ENCODE results near the gene CC2D2A. TPM values are rescaled to one million over a fixed set of nuclear protein-coding genes. Genes with fewer than 3 reads are reported as not detected.

The CC2D2A gene
- total and polyA plus RNA-seq, 2 of the 13 experiments (the other 11 are each of a cell fraction or from before 2014, with no cell fraction given) = 4.2 to 7.2 TPM

DNA sequence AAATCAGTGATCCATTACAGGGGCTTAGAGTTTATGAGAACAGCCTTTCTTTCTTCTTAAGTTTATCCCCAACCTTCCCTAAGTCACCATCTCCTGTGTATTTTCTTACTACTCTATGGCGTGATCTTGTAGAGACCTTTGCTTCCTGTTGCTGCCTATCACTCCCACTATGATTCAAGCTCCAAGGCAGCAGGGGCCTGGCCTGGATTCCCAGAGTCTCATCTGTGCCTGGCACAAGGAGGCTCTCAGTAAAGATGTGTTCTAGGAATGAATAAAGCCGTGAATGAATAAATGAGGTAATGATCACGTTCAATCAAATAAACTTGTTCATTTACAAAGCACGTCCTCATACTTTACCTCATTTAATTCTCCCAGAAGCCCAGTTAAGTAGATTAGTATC, 45.4 kb downstream of the CC2D2A start:
- CTCF ChIA-PET (ENCODE audit: low intra/inter-chr PET ratio, low total read pairs) = no interaction called here
- Histone ChIP-seq H3K4me3 (replicated peaks in 1 of 3; ENCODE audit: insufficient read depth in 1 of 3, low read depth in 2 of 3, low read length in 3 of 3) (no peak overlapping the region), H2AFZ (ENCODE audit: low read length) (no peak overlapping the region), H3K4me1 (ENCODE audit: insufficient read depth, low read length) (no peaks in the 10 kb centered on the region), H3K9me3 (ENCODE audit: low read length) (no peaks in the 10 kb centered on the region), H3K36me3 (replicated peaks in 1 of 2; ENCODE audit: control insufficient read depth in 1 of 2, insufficient read depth in 2 of 2, low read length in 2 of 2) (peaks cover 2 to 3% of the 10 kb centered on the region in 2 experiments; a peak in 2 of 5 replicates), H3K4me2 (ENCODE audit: low read depth, low read length) (no peak overlapping the region), H3K27me3 (ENCODE audit: control insufficient read depth in 1 of 2, insufficient read depth in 2 of 2, low read length in 2 of 2) (no peaks in the 10 kb centered on the region), H4K20me1 (ENCODE audit: insufficient read depth, low read length) (no peaks in the 10 kb centered on the region), H3K9ac (ENCODE audit: insufficient read depth, low read depth, low read length) (no peak overlapping the region), H3K27ac (ENCODE audit: extremely low read length, insufficient read depth, low read length) (no peak overlapping the region), H3K79me2 (ENCODE audit: insufficient read depth, low read length) (no peaks in the 10 kb centered on the region)
- no peak for DNase-seq (ENCODE audit: low spot score)
- 93% methylated on average over 4 of the region's 4 CpGs for WGBS (ENCODE audit: low lambda C conversion rate)
- in situ Hi-C loops (cut with HindIII; ENCODE audit: extremely low pct_ligation_motif_present, low pct_unique_long_range_greater_than_20kb) = no loop called here
- intact Hi-C loops (cut with micrococcal nuclease; ENCODE audit: unreplicated experiment) = no loop called here
- no peak for ATAC-seq
- no TSS peak for BruUV-seq (replicated peaks)
- POLR2A ChIA-PET = no interaction called here
- TF ChIP-seq RBAK (CRISPR knock-in tag; IDR thresholded peaks at IDR 0.05) (no peak), XRCC5 (optimal IDR thresholded peaks at IDR 0.05; ENCODE audit: low read length) (no peak), CCAR2 (optimal IDR thresholded peaks at IDR 0.05; ENCODE audit: low read depth, low read length) (no peak), ZKSCAN5 (CRISPR knock-in tag; IDR thresholded peaks at IDR 0.05) (no peak), ZBTB4 (CRISPR knock-in tag; IDR thresholded peaks at IDR 0.05; ENCODE audit: borderline replicate concordance) (no peak), ZNF788 (CRISPR knock-in tag; IDR thresholded peaks at IDR 0.05; ENCODE audit: borderline replicate concordance) (no peak), KMT2A (CRISPR knock-in tag; IDR thresholded peaks at IDR 0.05) (no peak), ZNF605 (CRISPR knock-in tag; IDR thresholded peaks at IDR 0.05) (no peak), NCOA1 (CRISPR knock-in tag; IDR thresholded peaks at IDR 0.05) (no peak), ZBTB3 (CRISPR knock-in tag; IDR thresholded peaks at IDR 0.05; ENCODE audit: borderline replicate concordance, low read depth) (no peak)
- FAIRE-seq = no peak
